Measurements from ENCODE around the gene LRCH3.
"Not testable (repeated sequence)": the region's sequence is repeated elsewhere in the genome, so short reads cannot be mapped to it uniquely, and the experiment has no call there.

Gene LRCH3

GRCh38 chr3:197912741-197913476 lies 121.9 kb downstream of the LRCH3 start:
- in situ Hi-C loops (cut with HindIII; ENCODE audit: low sequenced_read_pairs) = no loop called here
- DNase-seq (ENCODE audit: low read depth, low spot score) = no peak
- H3K4me3 ChIP-seq (ENCODE audit: low read depth, low read length) = no peak overlapping the region
- TF ChIP-seq CTCF (IDR thresholded peaks at IDR 0.05; ENCODE audit: low read depth, low read length) = no peak

- TF ChIP-seq CTCF (IDR thresholded peaks at IDR 0.05; ENCODE audit: low read depth, low read length) = no peak
- in situ Hi-C loops (cut with HindIII; ENCODE audit: low sequenced_read_pairs) = no loop called here
- H3K4me3 ChIP-seq (ENCODE audit: low read depth, low read length) = no peak overlapping the region
- DNase-seq (ENCODE audit: low read depth, low spot score) = no peak
These were observed 122.8 kb downstream of the LRCH3 start for GRCh38 chr3:197913641-197914380.

- in situ Hi-C loops (cut with HindIII; ENCODE audit: low sequenced_read_pairs); DNase-seq (ENCODE audit: low read depth, low spot score); H3K4me3 ChIP-seq (ENCODE audit: low read depth, low read length): not testable (repeated sequence)
These were observed 130.6 kb downstream of the LRCH3 start for GRCh38 chr3:197921429-197922275.

GRCh38 chr3:197926418-197926817 lies 135.4 kb downstream of the LRCH3 start:
- DNase-seq (ENCODE audit: low read depth, low spot score) = no peak
- TF ChIP-seq CTCF (IDR thresholded peaks at IDR 0.05; ENCODE audit: low read depth, low read length) = no peak
- no peak overlapping the region for H3K4me3 ChIP-seq (ENCODE audit: low read depth, low read length)
- in situ Hi-C loops (cut with HindIII; ENCODE audit: low sequenced_read_pairs) = no loop called here

- H3K4me3 ChIP-seq (ENCODE audit: low read depth, low read length); DNase-seq (ENCODE audit: low read depth, low spot score); in situ Hi-C loops (cut with HindIII; ENCODE audit: low sequenced_read_pairs): not testable (repeated sequence)
These were observed 136.5 kb downstream of the LRCH3 start for GRCh38 chr3:197927578-197927977.

- no peak for TF ChIP-seq CTCF (IDR thresholded peaks at IDR 0.05; ENCODE audit: low read depth, low read length)
- in situ Hi-C loops (cut with HindIII; ENCODE audit: low sequenced_read_pairs) = no loop called here
- H3K4me3 ChIP-seq (ENCODE audit: low read depth, low read length) = no peak overlapping the region
- DNase-seq (ENCODE audit: low read depth, low spot score) = no peak
These were observed 145.8 kb downstream of the LRCH3 start for GRCh38 chr3:197936819-197937384.
